Esophagus muscularis mucosa (tissue), 3 donors: ENCODE data around the gene GCNT1.
"Not testable (repeated sequence)": the region's sequence is repeated elsewhere in the genome, so short reads cannot be mapped to it uniquely, and the experiment has no call there.

ENCODE experiments used
- CTCF ChIP-seq, 3 experiments: fragments of 200-600 bp in 2 of 3; fragments of 450-650 bp in 1 of 3; sonication (generic) in 2 of 3; IDR thresholded peaks; one replicate each; pipeline ENCODE4 v1.5.1; 2017 to 2019; ENCODE audit warnings: antibody characterized with exemption in 3 of 3, mild to moderate bottlenecking in 2 of 3, moderate library complexity in 1 of 3
- POLR2A ChIP-seq: fragments of 450-650 bp; IDR thresholded peaks from one replicate; pipeline ENCODE4 v1.6.1; 2017; ENCODE audit warnings: antibody characterized with exemption, moderate library complexity, mild to moderate bottlenecking, low read depth
- POLR2AphosphoS5 ChIP-seq, 2 donors: sonication (generic); formaldehyde crosslinking; IDR thresholded peaks; one replicate each; pipeline ENCODE4 v1.6.1; 2017; ENCODE audit warnings: antibody characterized with exemption in 2 of 2

GRCh38 chr9:76532877-76533276 is 73.9 kb downstream of the GCNT1 start:
- not testable (repeated sequence) for TF ChIP-seq CTCF (IDR thresholded peaks at IDR 0.05); POLR2AphosphoS5 (IDR thresholded peaks at IDR 0.05); POLR2A
